NOMO-1 treated with DMSO at 0.1 percent for 48 hours (cell line): Measurements from ENCODE around the gene USP17L25.
"Not testable (repeated sequence)": the region's sequence is repeated elsewhere in the genome, so short reads cannot be mapped to it uniquely, and the experiment has no call there.

Experiments
- DNase-seq: peaks from one replicate; lab custom pipeline; 2025; ENCODE audit not compliant: unreplicated experiment; lab: John Stamatoyannopoulos, UW

The USP17L25 gene, protein sequence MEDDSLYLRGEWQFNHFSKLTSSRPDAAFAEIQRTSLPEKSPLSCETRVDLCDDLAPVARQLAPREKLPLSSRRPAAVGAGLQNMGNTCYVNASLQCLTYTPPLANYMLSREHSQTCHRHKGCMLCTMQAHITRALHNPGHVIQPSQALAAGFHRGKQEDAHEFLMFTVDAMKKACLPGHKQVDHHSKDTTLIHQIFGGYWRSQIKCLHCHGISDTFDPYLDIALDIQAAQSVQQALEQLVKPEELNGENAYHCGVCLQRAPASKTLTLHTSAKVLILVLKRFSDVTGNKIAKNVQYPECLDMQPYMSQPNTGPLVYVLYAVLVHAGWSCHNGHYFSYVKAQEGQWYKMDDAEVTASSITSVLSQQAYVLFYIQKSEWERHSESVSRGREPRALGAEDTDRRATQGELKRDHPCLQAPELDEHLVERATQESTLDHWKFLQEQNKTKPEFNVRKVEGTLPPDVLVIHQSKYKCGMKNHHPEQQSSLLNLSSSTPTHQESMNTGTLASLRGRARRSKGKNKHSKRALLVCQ

DNA sequence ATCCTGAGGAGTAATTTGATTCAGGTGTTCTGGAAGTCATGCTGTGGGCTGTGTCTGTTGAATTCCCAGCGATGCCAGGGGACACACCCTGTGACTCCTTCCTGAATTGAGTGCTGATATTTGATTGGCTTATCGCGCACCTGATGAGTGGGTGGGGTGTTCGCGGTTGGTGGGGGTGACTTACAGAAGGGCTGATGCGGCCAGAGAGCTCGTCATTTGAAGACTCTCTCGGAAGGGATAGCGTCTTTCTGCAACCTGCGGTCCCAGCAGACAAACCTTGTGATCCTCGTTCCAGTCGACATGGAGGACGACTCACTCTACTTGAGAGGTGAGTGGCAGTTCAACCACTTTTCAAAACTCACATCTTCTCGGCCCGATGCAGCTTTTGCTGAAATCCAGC lies at the start of gene USP17L25:
TSS of gene USP17L25 (plus strand) at position 301 of the 400 bp plus-strand sequence. CDS start at position 301, 0 bp downstream.
- not testable (repeated sequence) for DNase-seq

DNA sequence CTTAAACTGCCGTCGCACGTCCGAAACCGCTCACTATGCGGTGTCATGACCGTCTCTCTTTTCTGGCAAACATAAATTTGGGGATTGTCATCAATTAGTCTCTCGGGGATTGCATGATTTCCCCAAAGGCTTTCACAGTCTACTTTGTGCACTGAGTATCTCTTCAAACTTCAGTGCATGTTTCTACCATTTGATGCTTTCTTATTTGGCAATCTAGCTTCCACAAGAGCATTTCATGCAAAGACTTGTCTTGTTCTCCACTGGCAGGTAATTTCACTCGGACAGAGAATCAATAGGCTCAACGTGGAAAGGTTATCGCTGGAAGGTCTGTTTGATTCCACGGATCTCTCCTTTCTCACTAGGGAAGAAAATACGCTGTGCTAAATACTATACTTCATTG lies 5.5 kb upstream of the USP17L25 start:
- not testable (repeated sequence) for DNase-seq

DNA sequence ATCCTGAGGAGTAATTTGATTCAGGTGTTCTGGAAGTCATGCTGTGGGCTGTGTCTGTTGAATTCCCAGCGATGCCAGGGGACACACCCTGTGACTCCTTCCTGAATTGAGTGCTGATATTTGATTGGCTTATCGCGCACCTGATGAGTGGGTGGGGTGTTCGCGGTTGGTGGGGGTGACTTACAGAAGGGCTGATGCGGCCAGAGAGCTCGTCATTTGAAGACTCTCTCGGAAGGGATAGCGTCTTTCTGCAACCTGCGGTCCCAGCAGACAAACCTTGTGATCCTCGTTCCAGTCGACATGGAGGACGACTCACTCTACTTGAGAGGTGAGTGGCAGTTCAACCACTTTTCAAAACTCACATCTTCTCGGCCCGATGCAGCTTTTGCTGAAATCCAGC lies 4.8 kb upstream of the USP17L25 start, which contains the start of gene USP17L24:
TSS of gene USP17L24 (plus strand) at position 301 of the 400 bp plus-strand sequence. CDS start at position 301, 0 bp downstream.
- not testable (repeated sequence) for DNase-seq

DNA sequence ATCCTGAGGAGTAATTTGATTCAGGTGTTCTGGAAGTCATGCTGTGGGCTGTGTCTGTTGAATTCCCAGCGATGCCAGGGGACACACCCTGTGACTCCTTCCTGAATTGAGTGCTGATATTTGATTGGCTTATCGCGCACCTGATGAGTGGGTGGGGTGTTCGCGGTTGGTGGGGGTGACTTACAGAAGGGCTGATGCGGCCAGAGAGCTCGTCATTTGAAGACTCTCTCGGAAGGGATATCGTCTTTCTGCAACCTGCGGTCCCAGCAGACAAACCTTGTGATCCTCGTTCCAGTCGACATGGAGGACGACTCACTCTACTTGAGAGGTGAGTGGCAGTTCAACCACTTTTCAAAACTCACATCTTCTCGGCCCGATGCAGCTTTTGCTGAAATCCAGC lies 4.6 kb downstream of the USP17L25 start, which contains the start of gene USP17L26:
TSS of gene USP17L26 (plus strand) at position 301 of the 400 bp plus-strand sequence. CDS start at position 301, 0 bp downstream.
- DNase-seq, result not testable (repeated sequence)

DNA sequence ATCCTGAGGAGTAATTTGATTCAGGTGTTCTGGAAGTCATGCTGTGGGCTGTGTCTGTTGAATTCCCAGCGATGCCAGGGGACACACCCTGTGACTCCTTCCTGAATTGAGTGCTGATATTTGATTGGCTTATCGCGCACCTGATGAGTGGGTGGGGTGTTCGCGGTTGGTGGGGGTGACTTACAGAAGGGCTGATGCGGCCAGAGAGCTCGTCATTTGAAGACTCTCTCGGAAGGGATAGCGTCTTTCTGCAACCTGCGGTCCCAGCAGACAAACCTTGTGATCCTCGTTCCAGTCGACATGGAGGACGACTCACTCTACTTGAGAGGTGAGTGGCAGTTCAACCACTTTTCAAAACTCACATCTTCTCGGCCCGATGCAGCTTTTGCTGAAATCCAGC lies 9.4 kb downstream of the USP17L25 start, which contains the start of gene USP17L5:
TSS of gene USP17L5 (plus strand) at position 301 of the 400 bp plus-strand sequence. CDS start at position 301, 0 bp downstream.
- not testable (repeated sequence) for DNase-seq

DNA sequence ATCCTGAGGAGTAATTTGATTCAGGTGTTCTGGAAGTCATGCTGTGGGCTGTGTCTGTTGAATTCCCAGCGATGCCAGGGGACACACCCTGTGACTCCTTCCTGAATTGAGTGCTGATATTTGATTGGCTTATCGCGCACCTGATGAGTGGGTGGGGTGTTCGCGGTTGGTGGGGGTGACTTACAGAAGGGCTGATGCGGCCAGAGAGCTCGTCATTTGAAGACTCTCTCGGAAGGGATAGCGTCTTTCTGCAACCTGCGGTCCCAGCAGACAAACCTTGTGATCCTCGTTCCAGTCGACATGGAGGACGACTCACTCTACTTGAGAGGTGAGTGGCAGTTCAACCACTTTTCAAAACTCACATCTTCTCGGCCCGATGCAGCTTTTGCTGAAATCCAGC lies 14.1 kb downstream of the USP17L25 start, which contains the start of gene USP17L27:
TSS of gene USP17L27 (plus strand) at position 301 of the 400 bp plus-strand sequence. CDS start at position 301, 0 bp downstream.
- DNase-seq, result not testable (repeated sequence)

DNA sequence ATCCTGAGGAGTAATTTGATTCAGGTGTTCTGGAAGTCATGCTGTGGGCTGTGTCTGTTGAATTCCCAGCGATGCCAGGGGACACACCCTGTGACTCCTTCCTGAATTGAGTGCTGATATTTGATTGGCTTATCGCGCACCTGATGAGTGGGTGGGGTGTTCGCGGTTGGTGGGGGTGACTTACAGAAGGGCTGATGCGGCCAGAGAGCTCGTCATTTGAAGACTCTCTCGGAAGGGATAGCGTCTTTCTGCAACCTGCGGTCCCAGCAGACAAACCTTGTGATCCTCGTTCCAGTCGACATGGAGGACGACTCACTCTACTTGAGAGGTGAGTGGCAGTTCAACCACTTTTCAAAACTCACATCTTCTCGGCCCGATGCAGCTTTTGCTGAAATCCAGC lies 18.9 kb downstream of the USP17L25 start, which contains the start of gene USP17L28:
TSS of gene USP17L28 (plus strand) at position 301 of the 400 bp plus-strand sequence. CDS start at position 301, 0 bp downstream.
- not testable (repeated sequence) for DNase-seq

DNA sequence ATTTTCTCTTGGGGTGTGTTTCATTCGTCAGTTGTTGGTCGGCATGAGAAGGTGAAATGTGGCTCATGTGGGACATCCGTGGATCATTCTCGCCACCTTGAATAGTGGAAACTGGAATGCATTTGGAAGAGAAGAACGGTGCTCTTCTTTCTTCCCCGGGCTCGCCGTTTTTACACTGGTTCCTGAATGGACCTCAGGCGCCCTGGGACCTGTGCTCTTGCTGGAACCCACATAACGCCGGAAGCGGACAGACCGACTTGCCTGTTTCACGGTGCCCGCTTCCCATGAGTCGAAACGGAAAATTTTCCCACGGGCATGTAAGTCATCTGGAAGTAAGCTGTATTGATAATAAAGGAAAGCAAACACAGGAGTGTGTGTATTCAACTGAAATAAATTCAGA lies 21.2 kb downstream of the USP17L25 start:
- DNase-seq, result not testable (repeated sequence)

DNA sequence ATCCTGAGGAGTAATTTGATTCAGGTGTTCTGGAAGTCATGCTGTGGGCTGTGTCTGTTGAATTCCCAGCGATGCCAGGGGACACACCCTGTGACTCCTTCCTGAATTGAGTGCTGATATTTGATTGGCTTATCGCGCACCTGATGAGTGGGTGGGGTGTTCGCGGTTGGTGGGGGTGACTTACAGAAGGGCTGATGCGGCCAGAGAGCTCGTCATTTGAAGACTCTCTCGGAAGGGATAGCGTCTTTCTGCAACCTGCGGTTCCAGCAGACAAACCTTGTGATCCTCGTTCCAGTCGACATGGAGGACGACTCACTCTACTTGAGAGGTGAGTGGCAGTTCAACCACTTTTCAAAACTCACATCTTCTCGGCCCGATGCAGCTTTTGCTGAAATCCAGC lies 23.6 kb downstream of the USP17L25 start, which contains the start of gene USP17L29:
TSS of gene USP17L29 (plus strand) at position 301 of the 400 bp plus-strand sequence. CDS start at position 301, 0 bp downstream.
- DNase-seq, result not testable (repeated sequence)

DNA sequence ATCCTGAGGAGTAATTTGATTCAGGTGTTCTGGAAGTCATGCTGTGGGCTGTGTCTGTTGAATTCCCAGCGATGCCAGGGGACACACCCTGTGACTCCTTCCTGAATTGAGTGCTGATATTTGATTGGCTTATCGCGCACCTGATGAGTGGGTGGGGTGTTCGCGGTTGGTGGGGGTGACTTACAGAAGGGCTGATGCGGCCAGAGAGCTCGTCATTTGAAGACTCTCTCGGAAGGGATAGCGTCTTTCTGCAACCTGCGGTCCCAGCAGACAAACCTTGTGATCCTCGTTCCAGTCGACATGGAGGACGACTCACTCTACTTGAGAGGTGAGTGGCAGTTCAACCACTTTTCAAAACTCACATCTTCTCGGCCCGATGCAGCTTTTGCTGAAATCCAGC lies 33.1 kb downstream of the USP17L25 start, which contains the start of gene USP17L30:
TSS of gene USP17L30 (plus strand) at position 301 of the 400 bp plus-strand sequence. CDS start at position 301, 0 bp downstream.
- DNase-seq, result not testable (repeated sequence)

DNA sequence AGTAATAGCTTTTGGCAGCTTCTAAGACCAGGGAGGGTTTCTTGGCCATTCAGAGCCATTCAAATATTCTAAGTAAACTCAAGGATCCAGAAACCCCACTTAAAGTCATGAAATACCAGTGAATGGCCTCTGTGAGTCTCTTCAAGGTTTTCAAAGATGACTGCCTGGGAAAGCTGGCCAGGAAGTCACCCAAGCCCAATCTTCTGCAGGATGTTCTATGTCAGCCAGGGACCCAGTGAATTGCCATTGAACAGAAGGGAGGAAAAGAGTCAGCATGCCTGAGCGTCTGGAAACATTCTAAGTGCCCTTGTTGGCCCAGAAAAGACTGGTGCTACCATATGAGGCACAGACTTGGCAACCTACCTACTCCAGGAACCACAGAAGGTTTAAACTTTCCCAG lies 50.2 kb downstream of the USP17L25 start:
- DNase-seq, result not testable (repeated sequence)
